GM12801 (cell line): ENCODE results near the gene DNAH1.

Source experiments
- TF ChIP-seq, protein P1 (sequence below): IDR thresholded peaks from one replicate; pipeline ENCODE4 v1.5.1; 2011; ENCODE audit warnings: control low read depth; ENCODE audit not compliant: insufficient read length; ENCODE audit errors: extremely low read depth

Gene DNAH1

DNA sequence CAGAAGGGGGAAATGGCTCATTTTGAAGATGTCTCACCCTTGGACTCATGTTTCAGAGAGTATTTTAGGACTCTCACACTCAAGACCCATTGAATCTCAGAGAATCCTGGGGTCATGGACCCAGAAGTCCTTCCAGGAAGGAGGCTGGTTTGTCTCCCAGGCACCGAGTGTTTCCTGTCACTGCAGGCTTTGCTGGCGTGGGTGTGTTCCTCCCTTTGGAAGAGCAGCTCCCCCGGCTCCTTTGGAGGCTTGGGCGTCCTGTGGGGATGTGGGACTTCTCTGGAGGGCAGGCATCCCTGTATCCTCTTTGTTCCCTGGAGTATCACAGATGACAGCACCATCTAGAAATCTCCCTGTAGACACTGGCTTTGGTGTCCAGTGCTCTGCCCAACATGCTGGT lies 40.0 kb downstream of the DNAH1 start:
- TF ChIP-seq, protein P1, sequence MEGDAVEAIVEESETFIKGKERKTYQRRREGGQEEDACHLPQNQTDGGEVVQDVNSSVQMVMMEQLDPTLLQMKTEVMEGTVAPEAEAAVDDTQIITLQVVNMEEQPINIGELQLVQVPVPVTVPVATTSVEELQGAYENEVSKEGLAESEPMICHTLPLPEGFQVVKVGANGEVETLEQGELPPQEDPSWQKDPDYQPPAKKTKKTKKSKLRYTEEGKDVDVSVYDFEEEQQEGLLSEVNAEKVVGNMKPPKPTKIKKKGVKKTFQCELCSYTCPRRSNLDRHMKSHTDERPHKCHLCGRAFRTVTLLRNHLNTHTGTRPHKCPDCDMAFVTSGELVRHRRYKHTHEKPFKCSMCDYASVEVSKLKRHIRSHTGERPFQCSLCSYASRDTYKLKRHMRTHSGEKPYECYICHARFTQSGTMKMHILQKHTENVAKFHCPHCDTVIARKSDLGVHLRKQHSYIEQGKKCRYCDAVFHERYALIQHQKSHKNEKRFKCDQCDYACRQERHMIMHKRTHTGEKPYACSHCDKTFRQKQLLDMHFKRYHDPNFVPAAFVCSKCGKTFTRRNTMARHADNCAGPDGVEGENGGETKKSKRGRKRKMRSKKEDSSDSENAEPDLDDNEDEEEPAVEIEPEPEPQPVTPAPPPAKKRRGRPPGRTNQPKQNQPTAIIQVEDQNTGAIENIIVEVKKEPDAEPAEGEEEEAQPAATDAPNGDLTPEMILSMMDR, result no peak

DNA sequence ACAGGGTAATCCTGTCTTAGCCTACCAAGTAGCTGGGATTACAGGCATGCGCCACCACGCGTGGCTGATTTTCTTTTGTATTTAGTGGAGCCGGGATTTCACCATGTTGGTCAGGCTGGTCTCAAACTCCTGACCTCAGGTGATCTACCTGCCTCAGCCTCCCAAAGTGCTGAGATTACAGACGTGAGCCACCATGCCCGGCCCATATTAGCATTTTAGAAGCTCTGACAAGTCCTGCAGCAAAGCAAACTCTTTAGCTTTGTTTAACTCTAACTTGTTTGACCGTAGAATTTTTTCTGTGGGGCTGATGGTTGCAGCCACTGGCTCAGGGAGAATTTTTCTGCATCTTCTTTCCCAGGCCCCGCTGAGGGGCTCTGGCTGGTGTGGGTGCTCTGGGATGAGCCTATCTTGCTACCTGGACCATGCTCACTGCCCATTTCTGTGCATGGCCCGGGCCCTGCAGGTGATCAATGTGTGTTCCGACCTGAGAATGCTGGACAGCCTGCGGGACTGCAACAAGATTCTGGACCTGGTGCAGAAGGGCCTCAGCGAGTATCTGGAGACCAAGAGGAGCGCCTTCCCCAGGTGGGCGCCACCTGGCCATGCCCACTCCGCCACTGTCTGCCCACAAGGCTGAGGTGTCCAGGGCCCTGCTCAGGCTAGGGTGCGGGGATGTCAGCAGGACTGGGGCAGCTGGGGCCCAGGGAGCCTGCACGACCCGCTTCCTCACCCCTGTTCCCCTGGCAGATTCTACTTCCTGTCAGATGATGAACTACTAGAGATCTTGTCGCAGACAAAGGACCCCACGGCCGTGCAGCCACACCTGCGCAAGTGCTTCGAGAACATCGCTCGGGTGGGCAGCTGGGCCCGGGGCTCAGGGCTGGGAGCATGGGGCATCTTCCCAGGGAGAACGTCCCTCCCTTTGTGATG lies 41.3 kb downstream of the DNAH1 start:
- TF ChIP-seq, protein P1, result no peak

GRCh38 chr3:52358362-52358940 lies 42.3 kb downstream of the DNAH1 start:
- TF ChIP-seq, protein P1, result no peak

- TF ChIP-seq, protein P1, result no peak
These were observed 43.2 kb downstream of the DNAH1 start for GRCh38 chr3:52359116-52359855.

DNA sequence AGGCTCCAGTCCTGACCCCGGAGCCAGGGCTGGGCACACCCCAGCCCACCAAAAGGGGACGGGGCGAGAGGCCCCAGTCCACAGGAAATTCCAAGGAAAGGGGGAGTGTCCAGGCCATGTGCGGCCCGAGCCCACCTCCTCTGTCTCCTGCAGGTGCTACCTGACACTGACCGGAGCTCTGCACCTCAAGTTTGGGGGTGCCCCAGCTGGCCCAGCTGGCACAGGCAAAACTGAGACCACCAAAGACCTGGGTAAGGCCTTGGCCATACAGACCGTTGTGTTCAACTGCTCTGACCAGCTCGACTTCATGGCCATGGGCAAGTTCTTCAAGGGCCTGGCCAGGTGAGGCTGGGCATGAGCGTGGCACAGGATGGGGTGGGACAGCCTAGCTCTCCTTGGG lies 44.9 kb downstream of the DNAH1 start:
- TF ChIP-seq, protein P1, result no peak

DNA sequence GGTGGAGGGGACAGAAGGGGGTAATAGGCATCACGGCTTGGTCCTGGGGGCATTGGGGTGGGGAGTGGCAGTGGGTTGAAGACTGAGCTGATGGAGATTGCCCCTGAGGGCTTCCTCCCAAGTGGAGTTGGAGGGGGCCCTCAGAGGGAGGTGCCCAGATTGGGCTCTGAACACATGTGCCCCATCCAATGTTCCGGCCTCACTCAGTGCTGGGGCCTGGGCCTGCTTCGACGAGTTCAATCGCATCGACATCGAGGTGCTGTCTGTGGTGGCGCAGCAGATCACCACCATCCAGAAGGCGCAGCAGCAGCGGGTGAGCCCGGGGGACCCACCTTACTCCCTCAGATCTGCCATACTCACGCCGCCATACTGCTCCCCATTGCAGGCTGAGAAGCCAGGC lies 45.3 kb downstream of the DNAH1 start:
- TF ChIP-seq, protein P1, result no peak

- TF ChIP-seq, protein P1, result no peak
These were observed 45.8 kb downstream of the DNAH1 start for GRCh38 chr3:52361898-52362297.
